OCI-LY3 (cell line): ENCODE data around the gene SLC6A11.

ENCODE experiments used
- H2AFZ ChIP-seq: fragments of 200-600, 300-600 bp; shearing (Covaris generic); 2 replicates; pipeline ENCODE4 v1.6.0; 2014; ENCODE audit warnings: antibody characterized with exemption, low read depth, low read length
- H3K27ac ChIP-seq: fragments of 200-600, 300-600 bp; sonication (generic); 2 replicates; pipeline ENCODE4 v1.5.1; 2014; ENCODE audit warnings: mild to moderate bottlenecking, low read length, moderate library complexity, mixed read lengths
- H3K27me3 ChIP-seq: fragments of 200-600, 300-600 bp; sonication (generic); 2 replicates; pipeline ENCODE4 v1.6.1; 2014; ENCODE audit warnings: low read depth, low read length, mixed read lengths
- H3K36me3 ChIP-seq: fragments of 200-600, 300-600 bp; sonication (generic); replicated peaks from 2 replicates; pipeline ENCODE3; 2014; ENCODE audit warnings: low read depth, low read length, mixed read lengths
- H3K4me1 ChIP-seq: fragments of 300-600, 200-600 bp; sonication (generic); 2 replicates; pipeline ENCODE4 v1.6.1; 2014; ENCODE audit warnings: low read length, mixed read lengths
- H3K4me2 ChIP-seq: fragments of 200-600, 300-600 bp; sonication (generic); 2 replicates; pipeline ENCODE4 v1.6.1; 2014; ENCODE audit warnings: low read length, mixed read lengths
- H3K4me3 ChIP-seq: fragments of 300-600, 200-600 bp; sonication (generic); 2 replicates; pipeline ENCODE4 v1.5.1; 2014; ENCODE audit warnings: antibody characterized with exemption, mild to moderate bottlenecking, low read length, moderate library complexity
- H3K79me2 ChIP-seq: fragments of 300-600, 200-600 bp; shearing (Covaris generic); 2 replicates; pipeline ENCODE4 v1.6.1; 2014; ENCODE audit warnings: mild to moderate bottlenecking, low read length, mixed read lengths
- H3K9ac ChIP-seq: fragments of 300-600, 200-600 bp; shearing (Covaris generic); 2 replicates; pipeline ENCODE4 v1.6.0; 2014; ENCODE audit warnings: mild to moderate bottlenecking, low read length, moderate library complexity
- H3K9me3 ChIP-seq: fragments of 200-600, 300-600 bp; shearing (Covaris generic); 2 replicates; pipeline ENCODE4 v1.6.1; 2014; ENCODE audit warnings: low read length, mixed read lengths; ENCODE audit not compliant: insufficient read depth
- H4K20me1 ChIP-seq: fragments of 200-600, 300-600 bp; sonication (generic); 2 replicates; pipeline ENCODE4 v1.6.1; 2016; ENCODE audit warnings: low read length, mixed read lengths; ENCODE audit not compliant: insufficient read depth
- EZH2phosphoT487 ChIP-seq: fragments of 200-600 bp; shearing (Covaris generic); IDR thresholded peaks from 2 replicates; pipeline ENCODE4 v1.6.1; 2018; ENCODE audit warnings: antibody characterized with exemption, mixed run types, low read depth
- TF ChIP-seq, protein P1 (sequence below): fragments of 200-600, 300-600 bp; sonication (generic); IDR thresholded peaks from 2 replicates; pipeline ENCODE4 v1.5.1; 2014; ENCODE audit warnings: antibody characterized with exemption, low read length, low read depth

The SLC6A11 gene

GRCh38 chr3:10883478-10884234, 67.6 kb downstream of the SLC6A11 start:
- Histone ChIP-seq H3K4me2 (no peak overlapping the region), H2AFZ (no peak overlapping the region), H3K4me3 (no peak overlapping the region), H3K9ac (no peak overlapping the region), H3K27ac (no peak overlapping the region), H3K27me3 (peaks cover 3% of the 10 kb centered on the region; the same call in 1 of the 2 replicates), H3K4me1 (no peaks in the 10 kb centered on the region), H4K20me1 (no peaks in the 10 kb centered on the region), H3K36me3 (no peaks in the 10 kb centered on the region), H3K9me3 (no peaks in the 10 kb centered on the region), H3K79me2 (no peaks in the 10 kb centered on the region)
- TF ChIP-seq, protein P1, sequence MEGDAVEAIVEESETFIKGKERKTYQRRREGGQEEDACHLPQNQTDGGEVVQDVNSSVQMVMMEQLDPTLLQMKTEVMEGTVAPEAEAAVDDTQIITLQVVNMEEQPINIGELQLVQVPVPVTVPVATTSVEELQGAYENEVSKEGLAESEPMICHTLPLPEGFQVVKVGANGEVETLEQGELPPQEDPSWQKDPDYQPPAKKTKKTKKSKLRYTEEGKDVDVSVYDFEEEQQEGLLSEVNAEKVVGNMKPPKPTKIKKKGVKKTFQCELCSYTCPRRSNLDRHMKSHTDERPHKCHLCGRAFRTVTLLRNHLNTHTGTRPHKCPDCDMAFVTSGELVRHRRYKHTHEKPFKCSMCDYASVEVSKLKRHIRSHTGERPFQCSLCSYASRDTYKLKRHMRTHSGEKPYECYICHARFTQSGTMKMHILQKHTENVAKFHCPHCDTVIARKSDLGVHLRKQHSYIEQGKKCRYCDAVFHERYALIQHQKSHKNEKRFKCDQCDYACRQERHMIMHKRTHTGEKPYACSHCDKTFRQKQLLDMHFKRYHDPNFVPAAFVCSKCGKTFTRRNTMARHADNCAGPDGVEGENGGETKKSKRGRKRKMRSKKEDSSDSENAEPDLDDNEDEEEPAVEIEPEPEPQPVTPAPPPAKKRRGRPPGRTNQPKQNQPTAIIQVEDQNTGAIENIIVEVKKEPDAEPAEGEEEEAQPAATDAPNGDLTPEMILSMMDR = peak; percentile 71
- no peak for TF ChIP-seq EZH2phosphoT487

- Histone ChIP-seq H3K79me2 (no peaks in the 10 kb centered on the region), H3K4me1 (no peaks in the 10 kb centered on the region), H3K27ac (no peak overlapping the region), H2AFZ (no peak overlapping the region), H3K36me3 (no peaks in the 10 kb centered on the region), H3K27me3 (no peaks in the 10 kb centered on the region), H3K9ac (no peak overlapping the region), H3K9me3 (peaks cover 4% of the 10 kb centered on the region; the same call in 1 of the 2 replicates), H3K4me2 (no peak overlapping the region), H4K20me1 (no peaks in the 10 kb centered on the region), H3K4me3 (no peak overlapping the region)
- TF ChIP-seq, protein P1 = no peak
- no peak for TF ChIP-seq EZH2phosphoT487
These were observed 71.0 kb downstream of the SLC6A11 start for GRCh38 chr3:10887015-10887414.

GRCh38 chr3:10888518-10889090, 72.6 kb downstream of the SLC6A11 start:
- TF ChIP-seq EZH2phosphoT487 = no peak
- TF ChIP-seq, protein P1 = no peak
- Histone ChIP-seq H3K27ac (no peak overlapping the region), H3K4me1 (no peaks in the 10 kb centered on the region), H4K20me1 (no peaks in the 10 kb centered on the region), H3K36me3 (no peaks in the 10 kb centered on the region), H3K27me3 (no peaks in the 10 kb centered on the region), H3K9ac (no peak overlapping the region), H3K79me2 (no peaks in the 10 kb centered on the region), H3K9me3 (peaks cover 4% of the 10 kb centered on the region; the same call in 1 of the 2 replicates), H3K4me3 (no peak overlapping the region), H2AFZ (no peak overlapping the region), H3K4me2 (no peak overlapping the region)

- Histone ChIP-seq H3K4me3 (no peak overlapping the region), H3K9ac (no peak overlapping the region), H3K4me1 (no peaks in the 10 kb centered on the region), H3K4me2 (no peak overlapping the region), H3K27me3 (no peaks in the 10 kb centered on the region), H4K20me1 (no peaks in the 10 kb centered on the region), H3K9me3 (peaks cover 4% of the 10 kb centered on the region; the same call in 1 of the 2 replicates), H3K36me3 (no peaks in the 10 kb centered on the region), H3K79me2 (no peaks in the 10 kb centered on the region), H2AFZ (no peak overlapping the region), H3K27ac (no peak overlapping the region)
- TF ChIP-seq, protein P1 = no peak
- TF ChIP-seq EZH2phosphoT487 = no peak
These were observed 73.4 kb downstream of the SLC6A11 start for GRCh38 chr3:10889206-10889960.
